Measurements from ENCODE around the gene SLC46A1.

SLC46A1 gene

GRCh38 chr17:28395968-28396367 is 10.0 kb downstream of the SLC46A1 start:
- Histone ChIP-seq H3K4me1 (ENCODE audit: low read length) (peaks cover 5% of the 10 kb centered on the region; the same call in 1 of the 2 replicates), H3K4me3 (ENCODE audit: low read length) (no peak overlapping the region), H3K27me3 (ENCODE audit: low read depth, low read length) (no peaks in the 10 kb centered on the region), H4K20me1 (ENCODE audit: insufficient read depth, low read length) (no peaks in the 10 kb centered on the region), H3K4me2 (ENCODE audit: low read length) (no peak overlapping the region), H3K79me2 (ENCODE audit: low read length) (no peaks in the 10 kb centered on the region), H3K36me3 (replicated peaks; ENCODE audit: low read depth, low read length) (peaks cover 34% of the 10 kb centered on the region), H3K9me3 (ENCODE audit: insufficient read depth, low read length) (no peaks in the 10 kb centered on the region), H3K27ac (ENCODE audit: low read length) (no peak overlapping the region), H3K9ac (ENCODE audit: low read length) (no peak overlapping the region), H2AFZ (ENCODE audit: low read depth, low read length) (no peak overlapping the region)
- TF ChIP-seq EZH2phosphoT487 (IDR thresholded peaks at IDR 0.05; ENCODE audit: low read depth) (no peak), CTCF (IDR thresholded peaks at IDR 0.05; ENCODE audit: low read depth, low read length) (no peak)

GRCh38 chr17:28395426-28395825 is 10.6 kb downstream of the SLC46A1 start:
- Histone ChIP-seq H3K9ac (ENCODE audit: low read length) (no peak overlapping the region), H3K27me3 (ENCODE audit: low read depth, low read length) (no peaks in the 10 kb centered on the region), H3K4me3 (ENCODE audit: low read length) (no peak overlapping the region), H3K4me2 (ENCODE audit: low read length) (no peak overlapping the region), H4K20me1 (ENCODE audit: insufficient read depth, low read length) (no peaks in the 10 kb centered on the region), H3K36me3 (replicated peaks; ENCODE audit: low read depth, low read length) (peaks cover 37% of the 10 kb centered on the region), H3K79me2 (ENCODE audit: low read length) (no peaks in the 10 kb centered on the region), H2AFZ (ENCODE audit: low read depth, low read length) (no peak overlapping the region), H3K27ac (ENCODE audit: low read length) (no peak overlapping the region), H3K4me1 (ENCODE audit: low read length) (peaks cover 5% of the 10 kb centered on the region; the same call in 1 of the 2 replicates), H3K9me3 (ENCODE audit: insufficient read depth, low read length) (no peaks in the 10 kb centered on the region)
- TF ChIP-seq EZH2phosphoT487 (IDR thresholded peaks at IDR 0.05; ENCODE audit: low read depth): no peak
- TF ChIP-seq CTCF (IDR thresholded peaks at IDR 0.05; ENCODE audit: low read depth, low read length): no peak

DNA sequence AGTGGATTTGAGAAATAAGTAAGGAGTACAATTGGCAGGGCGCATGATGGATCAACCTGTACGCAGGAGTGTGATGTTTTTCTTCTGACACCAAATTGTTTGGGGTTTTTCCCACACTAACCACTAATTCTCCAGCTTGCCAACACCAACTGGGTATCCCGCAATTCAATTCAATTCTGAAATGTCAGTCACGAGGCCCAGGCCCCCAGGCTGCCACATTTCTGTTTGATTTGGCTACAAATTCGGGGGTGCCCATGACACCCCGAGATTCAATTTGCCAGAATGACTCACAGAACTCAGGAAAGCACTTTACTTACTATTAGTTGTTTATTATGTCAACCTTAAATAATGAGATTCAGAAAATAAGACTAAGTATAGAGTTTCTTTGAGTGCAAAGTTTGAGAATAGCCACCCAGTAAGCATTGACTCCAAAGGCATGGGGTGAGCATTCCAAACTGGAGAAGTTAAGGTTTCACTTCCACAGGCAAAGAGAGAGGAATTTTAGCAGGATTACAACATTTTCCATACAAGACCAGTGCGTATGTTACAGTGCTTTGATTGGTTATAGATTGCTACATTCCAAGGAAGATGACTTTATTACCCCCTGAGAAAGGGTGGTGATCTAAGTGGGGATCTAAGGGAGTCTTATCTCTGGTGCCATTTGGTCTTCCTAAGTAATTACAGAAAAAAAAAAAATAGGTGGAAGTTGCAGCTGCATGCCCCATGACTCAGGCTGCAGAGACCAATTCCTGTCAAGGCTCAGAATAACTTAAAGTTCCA is 11.5 kb downstream of the SLC46A1 start:
- Histone ChIP-seq H3K4me3 (ENCODE audit: low read length) (no peak overlapping the region), H3K4me2 (ENCODE audit: low read length) (no peak overlapping the region), H3K4me1 (ENCODE audit: low read length) (peaks cover 5% of the 10 kb centered on the region; the same call in 1 of the 2 replicates), H3K36me3 (replicated peaks; ENCODE audit: low read depth, low read length) (peaks cover 37% of the 10 kb centered on the region), H4K20me1 (ENCODE audit: insufficient read depth, low read length) (no peaks in the 10 kb centered on the region), H3K27me3 (ENCODE audit: low read depth, low read length) (no peaks in the 10 kb centered on the region), H3K9ac (ENCODE audit: low read length) (no peak overlapping the region), H3K79me2 (ENCODE audit: low read length) (no peaks in the 10 kb centered on the region), H3K9me3 (ENCODE audit: insufficient read depth, low read length) (no peaks in the 10 kb centered on the region), H3K27ac (ENCODE audit: low read length) (no peak overlapping the region), H2AFZ (ENCODE audit: low read depth, low read length) (no peak overlapping the region)
- TF ChIP-seq EZH2phosphoT487 (IDR thresholded peaks at IDR 0.05; ENCODE audit: low read depth) (no peak), CTCF (IDR thresholded peaks at IDR 0.05; ENCODE audit: low read depth, low read length) (no peak)

DNA sequence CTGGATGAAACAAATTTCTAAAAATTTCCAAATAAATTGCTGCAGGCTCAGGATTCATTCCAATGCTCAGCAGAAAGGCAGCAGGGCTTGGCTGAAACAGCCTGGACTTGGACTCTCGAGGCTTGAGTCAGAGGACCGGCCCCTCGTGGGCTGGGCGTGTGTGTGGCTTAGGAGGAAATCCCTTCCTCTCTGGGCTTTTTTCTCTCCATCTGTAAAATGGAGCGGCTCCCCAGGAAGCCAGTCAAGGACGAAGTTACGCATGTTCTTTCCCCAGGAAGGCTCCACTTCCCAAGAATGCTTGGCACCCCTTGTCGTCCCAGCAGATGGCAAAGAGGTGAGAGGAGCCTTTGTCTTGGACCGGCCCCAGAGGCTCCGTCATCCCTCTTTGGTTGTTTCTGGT is 13.5 kb downstream of the SLC46A1 start:
- Histone ChIP-seq H3K9ac (ENCODE audit: low read length) (no peak overlapping the region), H3K4me1 (ENCODE audit: low read length) (no peaks in the 10 kb centered on the region), H3K9me3 (ENCODE audit: insufficient read depth, low read length) (no peaks in the 10 kb centered on the region), H3K79me2 (ENCODE audit: low read length) (no peaks in the 10 kb centered on the region), H3K27me3 (ENCODE audit: low read depth, low read length) (no peaks in the 10 kb centered on the region), H3K27ac (ENCODE audit: low read length) (no peak overlapping the region), H2AFZ (ENCODE audit: low read depth, low read length) (no peak overlapping the region), H3K36me3 (replicated peaks; ENCODE audit: low read depth, low read length) (peaks cover 46% of the 10 kb centered on the region), H3K4me2 (ENCODE audit: low read length) (no peak overlapping the region), H3K4me3 (ENCODE audit: low read length) (no peak overlapping the region), H4K20me1 (ENCODE audit: insufficient read depth, low read length) (no peaks in the 10 kb centered on the region)
- TF ChIP-seq CTCF (IDR thresholded peaks at IDR 0.05; ENCODE audit: low read depth, low read length) (no peak), EZH2phosphoT487 (IDR thresholded peaks at IDR 0.05; ENCODE audit: low read depth) (no peak)
